Ishikawa (cell line): Measurements from ENCODE around the gene PTPRN2.

Experiments
- CEBPB ChIP-seq: IDR thresholded peaks from 2 replicates; pipeline ENCODE4 v1.6.1; 2012
- CREB1 ChIP-seq: IDR thresholded peaks from 2 replicates; pipeline ENCODE4 v1.6.1; 2012; ENCODE audit warnings: low read depth
- EGR1 ChIP-seq: IDR thresholded peaks from 2 replicates; pipeline ENCODE4 v1.6.1; 2012
- EP300 ChIP-seq: IDR thresholded peaks from 2 replicates; pipeline ENCODE4 v1.6.1; 2012; ENCODE audit warnings: borderline replicate concordance
- FOXM1 ChIP-seq: IDR thresholded peaks from 2 replicates; pipeline ENCODE4 v1.6.1; 2012; ENCODE audit warnings: low read depth, borderline replicate concordance
- MAX ChIP-seq: IDR thresholded peaks from 2 replicates; pipeline ENCODE4 v1.6.1; 2012
- NFIC ChIP-seq: IDR thresholded peaks from 2 replicates; pipeline ENCODE4 v1.6.1; 2012
- RAD21 ChIP-seq: IDR thresholded peaks from 2 replicates; pipeline ENCODE4 v1.6.1; 2012; ENCODE audit warnings: low read depth
- REST ChIP-seq: IDR thresholded peaks from 2 replicates; pipeline ENCODE4 v1.6.1; 2012; ENCODE audit warnings: low read depth, mild to moderate bottlenecking
- TAF1 ChIP-seq: IDR thresholded peaks from 2 replicates; pipeline ENCODE4 v1.6.1; 2012; ENCODE audit warnings: low read depth, mild to moderate bottlenecking
- TCF12 ChIP-seq: IDR thresholded peaks from 2 replicates; pipeline ENCODE4 v1.6.1; 2012; ENCODE audit warnings: low read depth
- TEAD4 ChIP-seq: IDR thresholded peaks from 2 replicates; pipeline ENCODE4 v1.6.1; 2012
- USF1 ChIP-seq: IDR thresholded peaks from 2 replicates; pipeline ENCODE4 v1.6.1; 2012
- YY1 ChIP-seq: IDR thresholded peaks from 2 replicates; pipeline ENCODE4 v1.6.1; 2012; ENCODE audit warnings: low read depth
- ZBTB7A ChIP-seq: IDR thresholded peaks from 2 replicates; pipeline ENCODE4 v1.6.1; 2012; ENCODE audit warnings: low read depth

Gene PTPRN2

GRCh38 chr7:157937406-157937805 lies 650.2 kb downstream of the PTPRN2 start:
- TF ChIP-seq EP300 (no peak), TCF12 (no peak), NFIC (no peak), RAD21 (no peak), MAX (no peak), TEAD4 (no peak), CREB1 (no peak)

- no peak for TF ChIP-seq EGR1
- no peak for TF ChIP-seq REST
- no peak for TF ChIP-seq FOXM1
- TF ChIP-seq ZBTB7A = no peak
- no peak for TF ChIP-seq EP300
- TF ChIP-seq NFIC = no peak
- no peak for TF ChIP-seq TCF12
- no peak for TF ChIP-seq CEBPB
- TF ChIP-seq MAX = no peak
- TF ChIP-seq TEAD4 = no peak
- TF ChIP-seq YY1 = no peak
Measured at GRCh38 chr7:157936976-157937375, 650.6 kb downstream of the PTPRN2 start.

GRCh38 chr7:157932498-157933218 lies 655.0 kb downstream of the PTPRN2 start:
- no peak for TF ChIP-seq MAX
- TF ChIP-seq FOXM1 = no peak
- no peak for TF ChIP-seq CREB1
- TF ChIP-seq EGR1 = no peak
- no peak for TF ChIP-seq ZBTB7A
- TF ChIP-seq REST = no peak
- no peak for TF ChIP-seq TEAD4
- TF ChIP-seq TAF1 = no peak
- TF ChIP-seq NFIC = no peak
- no peak for TF ChIP-seq EP300
- no peak for TF ChIP-seq CEBPB
- no peak for TF ChIP-seq RAD21
- no peak for TF ChIP-seq USF1

- no peak for TF ChIP-seq ZBTB7A
- no peak for TF ChIP-seq CREB1
- TF ChIP-seq EGR1 = no peak
- no peak for TF ChIP-seq YY1
- TF ChIP-seq CEBPB = no peak
- no peak for TF ChIP-seq FOXM1
- TF ChIP-seq NFIC = no peak
- no peak for TF ChIP-seq RAD21
- no peak for TF ChIP-seq TCF12
- no peak for TF ChIP-seq USF1
- no peak for TF ChIP-seq REST
- no peak for TF ChIP-seq TAF1
- TF ChIP-seq TEAD4 = no peak
Measured at GRCh38 chr7:157930926-157931466, 656.6 kb downstream of the PTPRN2 start.
